Mononuclear cell (primary cell): Measurements from ENCODE around the gene OGFOD3. TPM values are rescaled to one million over a fixed set of nuclear protein-coding genes. Genes with fewer than 3 reads are reported as not detected.

ENCODE experiments used
- H3K27me3 ChIP-seq: 2 replicates; pipeline ENCODE4 v1.6.0; 2011; ENCODE audit warnings: low read length, control low read depth; ENCODE audit not compliant: insufficient read depth
- H3K4me1 ChIP-seq: 2 replicates; pipeline ENCODE4 v1.5.1; 2011; ENCODE audit warnings: mild to moderate bottlenecking, low read length, control low read depth; ENCODE audit not compliant: insufficient read depth
- H3K4me3 ChIP-seq: 2 replicates; pipeline ENCODE4 v1.5.1; 2011; ENCODE audit warnings: mild to moderate bottlenecking, low read length, moderate library complexity
- H3K9me3 ChIP-seq: 2 replicates; pipeline ENCODE4 v1.5.1; 2011; ENCODE audit warnings: low read depth, mild to moderate bottlenecking, control low read depth, low read length
- total RNA-seq: library from RNA; depleted of rRNA; stranded (reverse); fragments of >200 nt; gene quantifications from one replicate; pipeline ENCODE4 v1.2.3, GENCODE V29; 2012

OGFOD3 gene
- total RNA-seq, 1 donor: 11.9 TPM

- H3K4me1 ChIP-seq: no peaks in the 10 kb centered on the region
- H3K4me3 ChIP-seq: no peak overlapping the region
- H3K9me3 ChIP-seq: no peaks in the 10 kb centered on the region
- no peaks in the 10 kb centered on the region for H3K27me3 ChIP-seq
Measured at GRCh38 chr17:82408288-82408937, 10.0 kb downstream of the OGFOD3 start.

- H3K4me1 ChIP-seq: no peaks in the 10 kb centered on the region
- no peak overlapping the region for H3K4me3 ChIP-seq
- no peaks in the 10 kb centered on the region for H3K9me3 ChIP-seq
- no peaks in the 10 kb centered on the region for H3K27me3 ChIP-seq
Measured at GRCh38 chr17:82407255-82407654, 11.1 kb downstream of the OGFOD3 start.

DNA sequence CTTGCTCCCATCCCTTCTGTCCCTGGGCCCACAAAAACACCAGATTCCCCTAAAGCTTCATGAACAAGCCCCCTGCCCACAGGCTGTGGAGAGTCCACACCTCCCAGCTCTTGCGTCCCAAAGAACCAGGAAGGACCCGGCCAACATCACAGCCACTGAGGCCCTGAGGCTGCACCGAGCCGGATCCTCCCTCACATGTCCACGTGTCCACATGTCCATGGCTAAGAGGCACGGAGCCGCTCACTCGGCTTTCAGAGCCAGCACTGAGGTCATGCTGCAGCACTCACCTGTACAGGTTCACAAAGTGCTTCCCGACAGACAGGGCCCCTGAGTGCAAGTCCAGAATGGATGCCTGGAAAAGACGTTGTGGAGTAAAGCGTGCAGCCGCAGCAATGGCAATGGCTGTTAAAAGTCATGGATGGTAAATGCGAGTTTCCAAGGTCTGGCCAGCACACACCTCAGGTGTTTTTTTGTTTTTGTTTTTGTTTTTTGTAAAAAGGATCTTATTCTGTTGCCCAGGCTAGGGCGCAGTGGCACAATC is 12.2 kb downstream of the OGFOD3 start:
- Histone ChIP-seq H3K27me3 (no peaks in the 10 kb centered on the region), H3K4me1 (peaks cover 6% of the 10 kb centered on the region), H3K4me3 (no peak overlapping the region), H3K9me3 (no peaks in the 10 kb centered on the region)

GRCh38 chr17:82405051-82405450 is 13.3 kb downstream of the OGFOD3 start:
- H3K9me3 ChIP-seq: no peaks in the 10 kb centered on the region
- no peak overlapping the region for H3K4me3 ChIP-seq
- H3K27me3 ChIP-seq: no peaks in the 10 kb centered on the region
- peaks cover 18% of the 10 kb centered on the region for H3K4me1 ChIP-seq

GRCh38 chr17:82403662-82404660 is 14.4 kb downstream of the OGFOD3 start:
- peaks cover 28% of the 10 kb centered on the region for H3K4me1 ChIP-seq

GRCh38 chr17:82402865-82403264 is 15.5 kb downstream of the OGFOD3 start:
- Histone ChIP-seq H3K4me1 (peaks cover 28% of the 10 kb centered on the region), H3K9me3 (no peaks in the 10 kb centered on the region), H3K27me3 (no peaks in the 10 kb centered on the region), H3K4me3 (no peak overlapping the region)

More at GRCh38 chr17:82403662-82404660, 14.4 kb downstream of the OGFOD3 start:
- Histone ChIP-seq H3K9me3 (no peaks in the 10 kb centered on the region), H3K4me3 (no peak overlapping the region), H3K27me3 (no peaks in the 10 kb centered on the region)

DNA sequence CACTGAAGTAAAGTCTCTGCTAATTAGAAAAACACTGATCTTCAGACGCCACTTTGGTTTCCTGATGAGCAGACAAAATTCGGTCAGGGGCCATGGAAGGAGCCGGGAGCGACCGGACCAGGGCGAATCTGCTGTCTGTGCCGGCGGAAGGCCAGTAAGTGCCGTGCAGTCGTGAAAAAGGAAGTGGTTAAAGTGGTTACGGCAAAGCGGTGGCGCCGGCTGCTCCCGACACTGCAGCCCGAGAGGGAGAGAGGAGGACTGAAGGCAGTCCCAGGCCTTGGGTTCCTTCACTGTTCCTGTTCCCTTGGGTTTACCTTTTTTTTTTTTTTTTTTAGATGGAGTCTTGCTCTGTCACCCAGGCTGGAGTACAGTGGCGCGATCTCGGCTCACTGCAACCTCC is 17.6 kb downstream of the OGFOD3 start:
- Histone ChIP-seq H3K27me3 (no peaks in the 10 kb centered on the region), H3K4me1 (peaks cover 28% of the 10 kb centered on the region), H3K9me3 (no peaks in the 10 kb centered on the region), H3K4me3 (no peak overlapping the region)

GRCh38 chr17:82400206-82400605 is 18.2 kb downstream of the OGFOD3 start:
- no peaks in the 10 kb centered on the region for H3K27me3 ChIP-seq
- no peak overlapping the region for H3K4me3 ChIP-seq
- H3K9me3 ChIP-seq: no peaks in the 10 kb centered on the region
- peaks cover 28% of the 10 kb centered on the region for H3K4me1 ChIP-seq

- Histone ChIP-seq H3K9me3 (no peaks in the 10 kb centered on the region), H3K27me3 (no peaks in the 10 kb centered on the region), H3K4me1 (peaks cover 28% of the 10 kb centered on the region), H3K4me3 (no peak overlapping the region)
Measured at GRCh38 chr17:82399601-82400101, 18.7 kb downstream of the OGFOD3 start.

- H3K27me3 ChIP-seq: no peaks in the 10 kb centered on the region
- H3K4me1 ChIP-seq: peaks cover 28% of the 10 kb centered on the region
- H3K4me3 ChIP-seq: no peak overlapping the region
- no peaks in the 10 kb centered on the region for H3K9me3 ChIP-seq
Measured at GRCh38 chr17:82399041-82399441, 19.3 kb downstream of the OGFOD3 start.

- H3K27me3 ChIP-seq: no peaks in the 10 kb centered on the region
- peaks cover 28% of the 10 kb centered on the region for H3K4me1 ChIP-seq
- no peaks in the 10 kb centered on the region for H3K9me3 ChIP-seq
- H3K4me3 ChIP-seq: no peak overlapping the region
Measured at GRCh38 chr17:82397449-82398335, 20.7 kb downstream of the OGFOD3 start.

DNA sequence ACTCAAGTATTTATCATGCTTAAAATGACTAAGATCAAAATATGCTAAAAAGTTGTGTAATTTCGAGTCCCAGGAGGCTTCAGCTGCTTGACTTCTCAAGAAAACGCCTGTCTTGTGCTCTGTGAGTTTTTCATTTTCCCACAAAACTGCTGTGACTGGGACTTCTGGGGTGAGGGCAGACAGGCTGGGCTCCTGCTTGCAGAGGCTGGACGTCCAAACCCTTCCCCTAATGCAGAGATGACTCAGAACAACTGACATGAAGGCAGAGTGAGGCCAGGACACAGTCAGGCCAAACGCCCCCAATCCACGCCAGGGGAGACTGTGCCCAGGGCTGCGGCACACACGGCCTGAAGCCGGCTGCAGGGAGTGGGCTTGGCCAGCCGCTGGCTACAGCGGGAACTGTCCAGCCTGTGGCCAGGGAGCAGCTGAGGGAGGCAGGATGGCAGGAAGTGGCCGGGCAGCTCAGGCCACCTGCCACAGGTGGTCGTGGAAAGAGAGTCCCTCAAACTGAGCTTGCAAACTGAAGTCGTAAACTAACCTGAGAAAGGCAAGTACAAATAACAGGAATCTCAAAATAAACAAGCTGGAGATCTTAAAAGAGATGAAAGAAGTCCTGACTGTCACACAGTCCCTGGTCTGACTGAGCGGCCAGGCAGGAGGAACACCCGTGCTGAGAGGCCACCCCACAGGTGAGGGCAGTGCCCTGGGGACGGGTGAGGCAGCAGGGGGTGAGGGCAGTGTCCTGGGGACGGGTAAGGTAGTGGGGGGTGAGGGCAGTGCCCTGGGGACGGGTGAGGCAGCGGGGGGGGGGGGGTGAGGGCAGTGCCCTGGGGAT is 21.6 kb downstream of the OGFOD3 start:
- Histone ChIP-seq H3K4me3 (no peak overlapping the region), H3K4me1 (peaks cover 28% of the 10 kb centered on the region), H3K27me3 (no peaks in the 10 kb centered on the region), H3K9me3 (no peaks in the 10 kb centered on the region)

DNA sequence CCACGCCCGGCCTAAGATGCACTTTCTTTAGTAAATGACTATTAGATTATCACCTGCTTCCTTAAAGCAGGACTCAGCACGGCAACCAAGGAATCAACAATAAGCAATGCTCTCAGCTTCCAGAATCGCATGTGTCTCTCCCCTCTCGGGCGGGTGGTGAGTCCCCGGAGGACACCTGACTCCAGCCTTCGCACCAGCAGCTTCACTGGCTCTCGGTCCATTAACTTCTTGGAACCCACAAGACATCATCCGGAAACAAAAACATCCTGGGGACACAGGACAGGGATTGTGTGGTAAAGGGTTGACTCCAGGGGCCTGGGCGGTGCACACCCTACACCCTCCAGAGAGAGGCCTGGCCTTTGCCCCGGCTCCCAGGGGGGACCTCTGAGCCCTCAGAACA is 24.1 kb downstream of the OGFOD3 start:
- Histone ChIP-seq H3K9me3 (no peaks in the 10 kb centered on the region), H3K4me1 (peaks cover 2% of the 10 kb centered on the region), H3K4me3 (no peak overlapping the region), H3K27me3 (no peaks in the 10 kb centered on the region)

DNA sequence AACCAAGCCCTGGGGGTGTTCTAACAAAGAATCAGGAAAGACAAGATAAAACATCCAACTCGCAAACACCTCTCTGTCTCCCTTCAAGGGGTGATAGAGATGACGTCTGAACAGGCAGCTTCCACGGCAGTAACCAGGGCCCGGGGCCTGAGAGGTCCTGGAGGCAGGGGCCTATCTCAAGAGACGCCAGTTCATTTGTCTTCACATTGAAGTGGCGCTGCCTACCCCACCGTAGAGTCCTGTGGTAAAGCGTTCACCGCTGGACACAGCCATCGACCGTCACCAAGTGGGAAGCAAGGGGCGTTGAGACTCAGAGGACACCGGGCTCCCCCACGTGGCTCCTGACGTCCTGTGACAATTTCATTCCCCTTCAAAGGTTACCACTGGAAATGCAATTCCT is 25.4 kb downstream of the OGFOD3 start:
- Histone ChIP-seq H3K27me3 (no peaks in the 10 kb centered on the region), H3K9me3 (no peaks in the 10 kb centered on the region), H3K4me3 (no peak overlapping the region), H3K4me1 (no peaks in the 10 kb centered on the region)
